ENCODE results near the gene MEIS1.
"Not testable (repeated sequence)": the region's sequence is repeated elsewhere in the genome, so short reads cannot be mapped to it uniquely, and the experiment has no call there.

Gene MEIS1

GRCh38 chr2:66461664-66462500, 27.0 kb downstream of the MEIS1 start:
- FAIRE-seq (no peak), DNase-seq (ENCODE audit: extremely low spot score, insufficient read length, low read depth) (no peak)

DNA sequence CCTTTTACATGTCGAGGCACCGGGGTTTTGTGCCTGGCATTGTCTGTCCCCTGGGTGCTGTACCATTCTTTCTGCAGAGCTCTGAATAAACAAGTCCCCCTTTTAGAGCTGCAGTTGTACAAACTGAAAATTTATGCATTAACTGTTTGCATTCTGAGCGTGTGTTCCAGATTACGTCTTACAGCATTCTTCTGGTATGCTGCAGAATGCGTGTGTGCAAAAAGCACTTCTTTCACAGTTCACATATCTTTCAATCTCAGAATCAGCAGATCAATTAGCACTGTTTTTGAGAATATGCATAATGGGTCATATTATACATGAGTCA, 27.5 kb downstream of the MEIS1 start:
- FAIRE-seq (no peak), DNase-seq (ENCODE audit: extremely low spot score, insufficient read length, low read depth) (no peak)

DNA sequence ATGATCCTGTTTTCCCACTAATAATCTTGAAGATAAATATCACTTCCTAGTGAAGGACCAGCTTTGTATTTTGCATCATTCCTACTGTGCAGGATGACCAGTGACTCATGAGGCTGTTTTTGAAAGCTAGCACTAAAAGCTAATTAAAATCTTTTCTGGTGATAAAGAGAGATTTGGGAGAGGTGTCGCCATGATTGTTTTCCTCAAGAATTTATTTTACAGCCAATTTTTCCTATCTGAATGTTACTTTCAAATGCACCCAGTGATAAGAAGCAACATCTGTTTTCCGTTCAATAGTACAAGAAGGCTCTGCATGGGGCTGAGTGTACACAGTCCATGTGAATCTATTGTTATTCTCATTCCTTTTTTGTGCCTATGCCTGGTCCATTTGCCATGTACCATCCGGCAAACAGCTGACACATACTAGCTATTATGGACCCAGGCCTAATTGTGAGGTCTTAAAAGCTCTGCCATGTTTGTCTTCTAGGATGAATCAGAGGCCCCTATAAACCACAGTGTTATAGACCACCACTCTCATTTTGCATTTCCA, 28.4 kb downstream of the MEIS1 start:
- DNase-seq (ENCODE audit: extremely low spot score, insufficient read length, low read depth) (no peak), FAIRE-seq (no peak)

DNA sequence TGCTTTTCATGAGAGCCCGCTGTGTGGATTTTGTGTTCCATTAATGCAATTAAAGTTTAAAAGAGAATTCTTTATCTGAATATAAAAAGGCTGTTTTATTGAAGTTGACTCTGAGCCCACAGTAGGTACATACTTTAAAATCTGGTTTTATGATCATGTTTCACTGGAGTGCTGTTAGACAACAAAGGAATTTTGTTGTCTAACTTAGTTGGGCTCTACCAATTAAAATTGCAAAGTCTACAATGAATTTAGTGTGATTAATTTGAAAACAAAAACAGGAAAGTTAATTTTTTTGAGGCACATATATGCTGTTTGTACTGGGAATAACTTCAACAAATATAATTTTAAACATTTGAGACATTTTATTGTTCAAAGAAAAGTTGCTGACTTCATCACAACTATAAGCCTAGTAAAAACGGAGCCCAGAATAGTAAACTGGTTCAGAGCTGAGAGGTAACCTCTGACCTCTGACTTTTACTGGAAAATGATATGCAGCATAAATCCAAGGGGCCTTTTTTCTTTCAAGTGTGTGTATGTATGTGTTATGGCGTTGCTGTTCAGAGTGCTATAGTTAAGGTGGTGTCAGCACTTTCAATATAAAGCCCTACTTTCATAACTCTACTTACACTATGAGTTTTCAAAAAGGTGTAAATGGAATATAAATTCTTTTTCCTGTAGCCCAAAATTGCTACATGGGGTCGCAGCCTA, 30.2 kb downstream of the MEIS1 start:
- no peak for DNase-seq (ENCODE audit: extremely low spot score, insufficient read length, low read depth)
- FAIRE-seq, result no peak

- DNase-seq (ENCODE audit: extremely low spot score, insufficient read length, low read depth), result no peak
- no peak for FAIRE-seq
These were observed 31.5 kb downstream of the MEIS1 start for GRCh38 chr2:66466433-66466832.

- FAIRE-seq (no peak), DNase-seq (ENCODE audit: extremely low spot score, insufficient read length, low read depth) (no peak)
These were observed 32.8 kb downstream of the MEIS1 start for GRCh38 chr2:66467718-66468117.

DNA sequence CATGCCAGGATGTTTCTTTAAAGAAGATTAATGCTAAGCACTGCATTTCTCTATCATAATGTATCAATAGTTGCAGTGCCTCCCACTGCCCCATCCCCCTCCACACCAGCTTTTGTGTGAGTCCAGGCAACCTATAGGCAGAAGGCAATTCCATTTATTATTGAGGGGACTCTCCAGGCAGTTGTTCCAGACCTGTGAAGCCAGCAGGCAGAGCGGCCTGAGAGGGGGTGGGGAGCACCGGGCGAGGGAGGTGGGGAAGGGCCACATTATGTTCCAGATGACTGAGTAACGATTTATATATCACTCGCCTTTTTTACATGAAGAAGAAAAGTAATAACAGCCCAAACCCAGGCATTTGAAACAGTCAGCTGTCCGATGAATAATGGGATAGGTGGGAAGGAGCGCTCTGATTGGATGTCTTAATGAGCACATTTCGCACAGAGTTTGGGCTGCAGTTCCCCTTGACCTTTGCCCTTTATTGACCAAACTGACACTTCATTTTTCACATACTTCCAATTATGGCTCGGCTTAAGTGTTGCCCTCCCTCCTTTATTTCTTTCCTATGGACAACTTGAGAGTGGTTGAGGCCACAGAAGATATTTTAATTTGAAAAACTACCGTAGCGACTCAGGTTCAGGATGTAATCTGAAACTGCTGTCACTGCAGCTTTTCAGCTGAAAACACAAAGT, 34.4 kb downstream of the MEIS1 start:
- DNase-seq (ENCODE audit: extremely low spot score, insufficient read length, low read depth) (no peak), FAIRE-seq (no peak)

GRCh38 chr2:66470199-66470598, 35.3 kb downstream of the MEIS1 start:
- DNase-seq (ENCODE audit: extremely low spot score, insufficient read length, low read depth) (no peak), FAIRE-seq (no peak)

GRCh38 chr2:66472225-66472843, 37.4 kb downstream of the MEIS1 start:
- FAIRE-seq (no peak), DNase-seq (ENCODE audit: extremely low spot score, insufficient read length, low read depth) (no peak)

GRCh38 chr2:66477135-66477842, 42.4 kb downstream of the MEIS1 start:
- DNase-seq (ENCODE audit: extremely low spot score, insufficient read length, low read depth) (no peak), FAIRE-seq (no peak)

GRCh38 chr2:66478299-66478698, 43.4 kb downstream of the MEIS1 start:
- no peak for DNase-seq (ENCODE audit: extremely low spot score, insufficient read length, low read depth)
- no peak for FAIRE-seq

DNA sequence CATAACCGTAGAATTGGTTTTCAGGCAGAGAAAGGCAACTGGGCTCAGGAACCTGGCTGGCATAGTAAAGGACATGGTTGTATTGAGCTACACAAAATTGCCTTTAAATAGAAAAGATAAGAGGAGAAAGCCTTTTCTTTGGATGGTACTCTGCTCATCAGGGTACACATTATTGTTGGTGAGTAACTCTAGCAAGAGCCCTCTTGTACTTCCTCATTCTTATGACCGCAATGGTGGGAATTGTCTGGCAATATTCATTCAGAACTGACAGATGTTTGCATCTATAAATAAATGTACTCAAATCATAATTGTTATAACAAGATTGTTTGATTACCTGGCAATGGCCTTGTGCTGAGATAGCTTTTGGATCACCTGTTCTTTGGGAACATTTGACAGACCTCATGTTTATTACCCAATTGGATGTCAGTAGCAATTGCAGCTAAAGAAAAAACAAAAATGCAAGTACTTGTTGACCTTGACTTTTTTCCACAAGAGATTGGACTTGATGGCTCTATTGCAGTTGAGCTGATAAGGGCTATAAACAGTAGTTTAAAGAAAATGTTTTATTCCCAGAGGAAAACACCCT, 43.9 kb downstream of the MEIS1 start:
- FAIRE-seq (no peak), DNase-seq (ENCODE audit: extremely low spot score, insufficient read length, low read depth) (no peak)

- FAIRE-seq, result no peak
- no peak for DNase-seq (ENCODE audit: extremely low spot score, insufficient read length, low read depth)
These were observed 46.2 kb downstream of the MEIS1 start for GRCh38 chr2:66481100-66481549.

GRCh38 chr2:66485252-66485651, 50.3 kb downstream of the MEIS1 start:
- FAIRE-seq, result not testable (repeated sequence)

GRCh38 chr2:66488946-66489345, 54.0 kb downstream of the MEIS1 start:
- DNase-seq (ENCODE audit: extremely low spot score, insufficient read length, low read depth), result no peak
- no peak for FAIRE-seq

More at GRCh38 chr2:66485252-66485651, 50.3 kb downstream of the MEIS1 start:
- DNase-seq (ENCODE audit: extremely low spot score, insufficient read length, low read depth), result not testable (repeated sequence)

DNA sequence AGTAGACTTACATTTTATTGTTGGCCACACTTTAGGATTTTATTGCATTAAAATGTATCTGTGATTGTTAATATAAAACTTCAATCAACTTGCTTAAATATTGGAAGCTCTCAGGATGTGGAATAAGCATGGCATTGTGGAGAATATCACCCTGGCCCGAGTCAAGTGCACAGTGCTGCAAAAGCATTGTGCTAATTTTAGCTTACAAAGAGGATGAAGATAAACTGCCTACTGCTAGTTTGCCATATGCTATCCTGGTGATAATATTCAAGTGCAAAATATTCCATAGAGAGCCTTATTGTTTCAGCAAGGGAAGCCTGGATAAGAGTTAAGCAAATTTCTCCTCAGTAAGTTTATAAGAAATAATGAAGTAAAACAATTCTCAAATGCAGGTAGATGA, 54.5 kb downstream of the MEIS1 start:
- FAIRE-seq, result no peak

GRCh38 chr2:66490588-66491001, 55.7 kb downstream of the MEIS1 start:
- no peak for DNase-seq (ENCODE audit: extremely low spot score, insufficient read length, low read depth)
- FAIRE-seq, result no peak

More for the DNA sequence above, 54.5 kb downstream of the MEIS1 start:
- DNase-seq (ENCODE audit: extremely low spot score, insufficient read length, low read depth), result no peak

DNA sequence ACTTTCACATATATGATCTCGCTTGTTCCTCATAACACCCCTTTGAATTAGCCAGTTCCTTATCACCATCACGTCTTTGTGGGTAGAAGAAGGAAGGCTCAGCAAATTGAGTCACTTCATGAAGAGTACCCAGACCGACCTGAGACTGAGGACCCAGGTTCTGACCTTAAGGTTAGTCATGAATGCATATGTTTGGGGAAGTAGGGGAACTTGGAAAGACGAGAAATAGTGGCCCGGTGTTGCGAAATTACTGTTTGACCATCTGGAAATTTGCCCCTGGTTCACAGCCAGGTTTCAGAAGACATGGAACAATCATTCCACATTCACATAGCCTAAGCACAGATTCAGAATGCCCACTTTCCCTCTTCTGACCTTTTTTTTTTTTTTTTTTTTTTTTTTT, 59.8 kb downstream of the MEIS1 start:
- no peak for FAIRE-seq
- no peak for DNase-seq (ENCODE audit: extremely low spot score, insufficient read length, low read depth)
